Heart left ventricle (tissue), 16 donors: ENCODE measurements around the gene SCLT1. TPM values are rescaled to one million over a fixed set of nuclear protein-coding genes. Genes with fewer than 3 reads are reported as not detected.

ENCODE experiments used
- ATAC-seq, 4 donors: fragments of 200-7000 bp; cut with Tn5 transposase; one replicate each; pipeline ENCODE4 v1.9.1; 2020 to 2022; ENCODE audit warnings: moderate library complexity in 4 of 4, mild to moderate bottlenecking in 3 of 4, moderate number of reproducible peaks in 1 of 4
- DNase-seq, 5 donors: peaks; one replicate each; pipeline ENCODE4 v3.0.0-alpha.2; 2020
- H3K27ac ChIP-seq, 12 donors: fragments of 200-600 bp; sonication (generic) in 4 of 12; one replicate each; pipeline versions ENCODE4 v1.5.0 to v1.8.0; 2016 to 2022; ENCODE audit warnings: mild to moderate bottlenecking in 2 of 12
- H3K27me3 ChIP-seq, 9 donors: fragments of 200-600 bp; sonication (generic) in 2 of 9; one replicate each; pipeline versions ENCODE4 v1.5.1 to v1.8.0; 2016 to 2022; ENCODE audit warnings: mild to moderate bottlenecking in 3 of 9
- H3K36me3 ChIP-seq, 9 donors: fragments of 200-600 bp; sonication (generic) in 2 of 9; one replicate each; pipeline versions ENCODE4 v1.5.0 to v1.8.0; 2018 to 2022; ENCODE audit warnings: mild to moderate bottlenecking in 2 of 9
- H3K4me1 ChIP-seq, 12 donors: fragments of 200-600 bp; sonication (generic) in 4 of 12; one replicate each; pipeline versions ENCODE4 v1.5.0 to v1.8.0; 2016 to 2022; ENCODE audit warnings: mild to moderate bottlenecking in 3 of 12
- H3K4me3 ChIP-seq, 12 donors: fragments of 200-600 bp; sonication (generic) in 4 of 12; one replicate each; pipeline versions ENCODE4 v1.5.0 to v1.8.0; 2017 to 2022; ENCODE audit warnings: mild to moderate bottlenecking in 9 of 12, moderate library complexity in 4 of 12
- H3K9me3 ChIP-seq, 12 donors: fragments of 200-600 bp; sonication (generic) in 4 of 12; one replicate each; pipeline versions ENCODE4 v1.5.0 to v1.8.0; 2016 to 2022; ENCODE audit warnings: mild to moderate bottlenecking in 1 of 12
- CTCF ChIP-seq, 12 donors: fragments of 200-600 bp; sonication (generic) in 4 of 12; IDR thresholded peaks; one replicate each; pipeline versions ENCODE4 v1.5.0 to v1.8.0; 2018 to 2022; ENCODE audit warnings: antibody characterized with exemption in 12 of 12, mild to moderate bottlenecking in 5 of 12
- POLR2A ChIP-seq, 2 donors: fragments of 450-650 bp; IDR thresholded peaks; one replicate each; pipeline ENCODE4 v1.6.1; 2017; ENCODE audit warnings: antibody characterized with exemption in 2 of 2, mild to moderate bottlenecking in 2 of 2, moderate library complexity in 2 of 2
- WGBS, 4 donors: extraction: QIAGEN DNeasy Blood & Tissue Kit in 2 of 4; methylation state at CpG; one replicate each; pipeline versions ENCODE4 v1.1.5 to v1.1.7; 2013 to 2018; 5-methylcytosine and 5-hydroxymethylcytosine counted together
- intact Hi-C, 10 donors: fragments of 100-400 bp; cut with DNase I; formaldehyde crosslinking; loops; one replicate each; pipeline versions ENCODE4 v1.11.1 to v1.14.2; 2022
- polyA plus RNA-seq, 2 donors: library from polyadenylated mRNA; stranded (reverse); fragments of 200-250 nt; gene quantifications; one replicate each; pipeline ENCODE4 v1.2.3, GENCODE V29; 2013
- total RNA-seq, 9 donors: library from RNA; depleted of rRNA in 2 of 9; stranded (reverse); fragments of >200 nt in 2 of 9; fragmentation: NEBNext Ultra II Directional in 3 of 9; extraction: Animal tissue kit (Norgen Biotek cat#: 25700) in 3 of 9; gene quantifications; one replicate each; pipeline versions ENCODE4 v1.1.0 to v1.2.4, GENCODE V29; 2016 to 2023
- donor health status: ischemic (EF 13 %, LVEDD 7.1; RV severe dilation, severe dysfunction).
- donor health status: healthy with polysubstance abuse.
- donor health status: DM: no; HTN: yes; CAD: no.
- donor health status: DM: no; HTN: no; CAD: no.
- donor health status: ischemic (EF 25% LVEDD 6.9; RV normal size, moderate dysfunction).
- donor health status: ischemic (EF 25% LVEDD 5.7; RV mildly dilated, moderate dysfunction).
- donor health status: healthy.
- donor health status: DM: yes; HTN: yes; CAD: no.
- donor health status: ischemic (EF 35%, LVEDD 5.7; RV mildly dilated, moderate dysfunction).
- donor health status: nonischemic (EF 11% LVEDD 7.7; RV severe dilation, severe dysfunction).
- donor health status: DM: yes; HTN: yes; CAD: no.
- donor health status: PGD.
- donor health status: ischemic (EF 29% LVEDD 5.4; RV normal size, mild dysfunction).
- donor health status: nonischemic (EF 23%, LVEDD 6.1; RV moderate dilation, normal function).

The SCLT1 gene
- total and polyA plus RNA-seq, 11 donors: 3.4 to 13.7 (median 10.1) TPM

- Histone ChIP-seq H3K9me3 (peaks cover 0 to 5% (median 0%) of the 10 kb centered on the region in 12 donors), H3K4me3 (no peak overlapping the region), H3K27me3 (no peaks in the 10 kb centered on the region), H3K27ac (no peak overlapping the region), H3K4me1 (peaks cover 0 to 4% (median 0%) of the 10 kb centered on the region in 12 donors), H3K36me3 (no peaks in the 10 kb centered on the region)
- intact Hi-C loops: no loop called here
- ATAC-seq (peak in 1 of 4 donors; percentile 50), DNase-seq (no peak)
- WGBS, 4 donors: 71 to 76% (median 72%) methylated on average over 3 of the region's 3 CpGs
- TF ChIP-seq CTCF (IDR thresholded peaks at IDR 0.05): no peak
- no peak for TF ChIP-seq POLR2A (IDR thresholded peaks at IDR 0.05)
These were observed 188.5 kb downstream of the SCLT1 start for GRCh38 chr4:128904821-128905220.

DNA sequence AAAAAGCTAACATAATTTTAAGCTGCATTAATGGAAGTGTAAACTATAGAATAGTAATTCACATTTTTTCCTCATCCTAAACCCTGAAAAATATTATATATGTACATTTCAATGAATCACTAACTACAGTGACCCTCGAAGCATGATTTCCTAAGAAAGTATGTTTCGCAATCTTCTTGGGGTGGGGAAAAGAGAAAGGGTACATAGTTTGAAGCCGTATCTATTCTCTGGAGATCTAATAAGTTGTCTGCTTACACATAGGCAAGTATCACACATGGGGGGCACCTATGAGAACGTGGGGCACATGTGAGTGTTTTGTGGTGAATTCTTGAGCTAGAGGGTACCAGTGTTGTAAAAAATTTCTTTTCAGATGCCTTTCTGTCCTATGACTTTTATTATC is 212.7 kb downstream of the SCLT1 start:
- no peak for ATAC-seq

GRCh38 chr4:128879971-128880370 is 213.4 kb downstream of the SCLT1 start:
- WGBS, 4 donors: 82 to 88% (median 85%) methylated on average over 2 of the region's 2 CpGs
- no peaks in the 10 kb centered on the region for H3K27me3 ChIP-seq
- H3K36me3 ChIP-seq: peaks cover 0 to 10% (median 0%) of the 10 kb centered on the region in 9 donors
- H3K9me3 ChIP-seq: no peaks in the 10 kb centered on the region
- no peaks in the 10 kb centered on the region for H3K4me1 ChIP-seq
- ATAC-seq: no peak
- DNase-seq: no peak
- no peak overlapping the region for H3K4me3 ChIP-seq
- no peak for TF ChIP-seq POLR2A (IDR thresholded peaks at IDR 0.05)
- TF ChIP-seq CTCF (IDR thresholded peaks at IDR 0.05): no peak
- H3K27ac ChIP-seq: no peak overlapping the region
- intact Hi-C loops: no loop called here

More for the DNA sequence above, 212.7 kb downstream of the SCLT1 start:
- Histone ChIP-seq H3K36me3 (peaks cover 0 to 5% (median 0%) of the 10 kb centered on the region in 9 donors), H3K27ac (no peak overlapping the region), H3K4me1 (no peaks in the 10 kb centered on the region), H3K27me3 (no peaks in the 10 kb centered on the region), H3K4me3 (no peak overlapping the region), H3K9me3 (no peaks in the 10 kb centered on the region)
- no peak for TF ChIP-seq POLR2A (IDR thresholded peaks at IDR 0.05)
- TF ChIP-seq CTCF (IDR thresholded peaks at IDR 0.05): no peak
- WGBS, 4 donors: 87 to 91% (median 89%) methylated on average over 4 of the region's 4 CpGs
- intact Hi-C loops: no loop called here
- DNase-seq: no peak

GRCh38 chr4:128879283-128879682 is 214.1 kb downstream of the SCLT1 start:
- no peaks in the 10 kb centered on the region for H3K9me3 ChIP-seq
- peaks cover 0 to 17% (median 5%) of the 10 kb centered on the region in 9 donors for H3K36me3 ChIP-seq
- 81 to 88% (median 86%) methylated on average over 2 of the region's 2 CpGs for WGBS, 4 donors
- H3K27ac ChIP-seq: no peak overlapping the region
- intact Hi-C loops: no loop called here
- DNase-seq (no peak), ATAC-seq (no peak)
- no peak overlapping the region for H3K4me3 ChIP-seq
- TF ChIP-seq CTCF (IDR thresholded peaks at IDR 0.05) (no peak), POLR2A (IDR thresholded peaks at IDR 0.05) (no peak)
- no peaks in the 10 kb centered on the region for H3K4me1 ChIP-seq
- no peaks in the 10 kb centered on the region for H3K27me3 ChIP-seq
